Activated B cell treated with CpG ODN at 0.5 μM for 24 hours (primary cell): Measurements from ENCODE around the gene TJP2. TPM values are rescaled to one million over a fixed set of nuclear protein-coding genes. Genes with fewer than 3 reads are reported as not detected.

ENCODE experiments used
- ATAC-seq: fragments of 200-7000 bp; cut with Tn5 transposase; one replicate; pipeline ENCODE4 v1.10.0; 2021; ENCODE audit warnings: low read depth, mild to moderate bottlenecking, moderate library complexity
- CTCF ChIA-PET: fragments of 350-600 bp; sonication (Branson Sonifier 250); formaldehyde crosslinking; loops from one replicate; lab custom pipeline; 2021; ENCODE audit warnings: antibody characterized with exemption; lab: Charles Lee
- POLR2A ChIA-PET: fragments of 350-600 bp; sonication (Branson Sonifier 250); formaldehyde crosslinking; loops from one replicate; lab custom pipeline; 2021; ENCODE audit warnings: antibody characterized with exemption; lab: Charles Lee
- DNase-seq: peaks from one replicate; pipeline ENCODE4 v3.0.0; 2022
- H3K27ac Mint-ChIP-seq: one replicate; pipeline ENCODE4 v1.8.0; 2020; ENCODE audit warnings: mixed read lengths
- H3K27me3 Mint-ChIP-seq: one replicate; pipeline ENCODE4 v1.8.0; 2021; ENCODE audit warnings: mixed read lengths
- H3K36me3 Mint-ChIP-seq: one replicate; pipeline ENCODE4 v1.8.0; 2021; ENCODE audit warnings: low read depth, mixed read lengths
- H3K4me1 Mint-ChIP-seq: one replicate; pipeline ENCODE4 v1.8.0; 2021; ENCODE audit warnings: mixed read lengths
- H3K4me3 Mint-ChIP-seq: one replicate; pipeline ENCODE4 v1.8.0; 2020; ENCODE audit warnings: mild to moderate bottlenecking, mixed read lengths
- H3K9me3 Mint-ChIP-seq: one replicate; pipeline ENCODE4 v1.8.0; 2020; ENCODE audit warnings: mixed read lengths
- CTCF ChIP-seq: fragments of 200-600 bp; IDR thresholded peaks from one replicate; pipeline ENCODE4 v1.8.0; 2022; ENCODE audit warnings: antibody characterized with exemption, mild to moderate bottlenecking
- intact Hi-C: fragments of 100-400 bp; cut with micrococcal nuclease; formaldehyde crosslinking; loops from one replicate; pipeline ENCODE4 v1.15.1; 2024
- total RNA-seq: library from RNA; stranded (reverse); gene quantifications from 2 replicates; pipeline ENCODE4 v1.2.3, GENCODE V29; 2022

Gene TJP2
- total RNA-seq, 1 donor from 2014 or later, result 4.7 TPM

DNA sequence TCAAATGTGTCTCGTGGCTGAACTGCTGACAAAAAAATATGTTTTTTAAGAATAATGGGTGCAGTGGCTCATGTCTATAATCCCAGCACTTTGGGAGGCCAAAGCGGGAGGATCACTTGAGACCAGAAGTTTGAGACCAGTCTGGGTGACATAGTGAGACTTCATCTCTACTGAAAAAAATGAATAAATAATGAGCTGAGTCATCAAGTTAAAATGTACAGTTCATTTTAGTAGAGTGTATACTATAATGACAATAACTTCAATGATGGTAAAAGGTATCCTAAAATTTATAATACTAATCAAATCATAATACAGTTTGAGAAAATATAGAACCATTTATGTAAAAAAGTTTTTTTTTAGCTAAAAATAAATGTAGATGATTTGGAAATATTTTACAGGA lies 37.9 kb upstream of the TJP2 start:
- Mint-ChIP-seq H3K27ac (no peak overlapping the region), H3K9me3 (no peaks in the 10 kb centered on the region), H3K4me3 (no peak overlapping the region), H3K36me3 (no peaks in the 10 kb centered on the region), H3K27me3 (no peaks in the 10 kb centered on the region), H3K4me1 (no peaks in the 10 kb centered on the region)
- intact Hi-C loops, result no loop called here
- CTCF ChIA-PET, result interaction anchor here (1.0 kb wide), 1 partner anchor 10 kb away, joined by 3 read pairs; no protein-coding TSS in a partner anchor
- no peak for TF ChIP-seq CTCF
- POLR2A ChIA-PET, result no interaction called here
- no peak for ATAC-seq
- DNase-seq, result no peak

GRCh38 chr9:69136779-69137178 lies 37.3 kb upstream of the TJP2 start:
- ChIA-PET CTCF (interaction anchor here (1.0 kb wide), 1 partner anchor 10 kb away, joined by 3 read pairs; no protein-coding TSS in a partner anchor), POLR2A (no interaction called here)
- no peak for ATAC-seq
- H3K27ac Mint-ChIP-seq, result no peak overlapping the region
- no peaks in the 10 kb centered on the region for H3K9me3 Mint-ChIP-seq
- no peaks in the 10 kb centered on the region for H3K36me3 Mint-ChIP-seq
- H3K27me3 Mint-ChIP-seq, result no peaks in the 10 kb centered on the region
- intact Hi-C loops, result no loop called here
- H3K4me3 Mint-ChIP-seq, result no peak overlapping the region
- no peak for TF ChIP-seq CTCF
- no peaks in the 10 kb centered on the region for H3K4me1 Mint-ChIP-seq
- no peak for DNase-seq

GRCh38 chr9:69137311-69137710 lies 36.8 kb upstream of the TJP2 start:
- no peak overlapping the region for H3K27ac Mint-ChIP-seq
- H3K36me3 Mint-ChIP-seq, result no peaks in the 10 kb centered on the region
- no peak overlapping the region for H3K4me3 Mint-ChIP-seq
- ATAC-seq (no peak), DNase-seq (no peak)
- no peaks in the 10 kb centered on the region for H3K4me1 Mint-ChIP-seq
- ChIA-PET CTCF (no interaction called here), POLR2A (no interaction called here)
- TF ChIP-seq CTCF, result no peak
- no peaks in the 10 kb centered on the region for H3K9me3 Mint-ChIP-seq
- intact Hi-C loops, result no loop called here
- no peaks in the 10 kb centered on the region for H3K27me3 Mint-ChIP-seq

- Mint-ChIP-seq H3K4me3 (no peak overlapping the region), H3K27ac (no peak overlapping the region), H3K4me1 (no peaks in the 10 kb centered on the region), H3K9me3 (no peaks in the 10 kb centered on the region), H3K27me3 (no peaks in the 10 kb centered on the region), H3K36me3 (no peaks in the 10 kb centered on the region)
- CTCF ChIA-PET, result no interaction called here
- ATAC-seq, result no peak
- intact Hi-C loops, result no loop called here
- TF ChIP-seq CTCF, result no peak
- POLR2A ChIA-PET, result no interaction called here
- no peak for DNase-seq
Measured at GRCh38 chr9:69139596-69139995, 34.5 kb upstream of the TJP2 start.

- H3K4me3 Mint-ChIP-seq, result no peak overlapping the region
- no peaks in the 10 kb centered on the region for H3K9me3 Mint-ChIP-seq
- CTCF ChIA-PET, result no interaction called here
- no peaks in the 10 kb centered on the region for H3K27me3 Mint-ChIP-seq
- no peak for DNase-seq
- no peaks in the 10 kb centered on the region for H3K36me3 Mint-ChIP-seq
- no peaks in the 10 kb centered on the region for H3K4me1 Mint-ChIP-seq
- no peak for TF ChIP-seq CTCF
- POLR2A ChIA-PET, result no interaction called here
- intact Hi-C loops, result no loop called here
- no peak for ATAC-seq
- no peak overlapping the region for H3K27ac Mint-ChIP-seq
Measured at GRCh38 chr9:69140123-69140735, 33.8 kb upstream of the TJP2 start.
